Glutamatergic neuron (in vitro differentiated cells): ENCODE results near the gene CDK6. TPM values are rescaled to one million over a fixed set of nuclear protein-coding genes. Genes with fewer than 3 reads are reported as not detected.

ENCODE experiments used
- DNase-seq: peaks from one replicate; pipeline ENCODE4 v3.0.0; 2022
- H3K27ac Mint-ChIP-seq: one replicate; pipeline ENCODE4 v1.8.0; 2020; ENCODE audit warnings: mild to moderate bottlenecking, mixed read lengths, inconsistent platforms; ENCODE audit not compliant: unreplicated experiment
- H3K27me3 Mint-ChIP-seq: one replicate; pipeline ENCODE4 v1.8.0; 2020; ENCODE audit warnings: mild to moderate bottlenecking, moderate library complexity, mixed read lengths, inconsistent platforms; ENCODE audit not compliant: unreplicated experiment
- H3K36me3 Mint-ChIP-seq: one replicate; pipeline ENCODE4 v1.8.0; 2020; ENCODE audit warnings: mild to moderate bottlenecking, mixed read lengths, inconsistent platforms; ENCODE audit not compliant: unreplicated experiment
- H3K4me1 Mint-ChIP-seq: one replicate; pipeline ENCODE4 v1.8.0; 2020; ENCODE audit warnings: mild to moderate bottlenecking, low read depth, mixed read lengths, inconsistent platforms; ENCODE audit not compliant: unreplicated experiment
- H3K4me3 Mint-ChIP-seq: one replicate; pipeline ENCODE4 v1.8.0; 2020; ENCODE audit warnings: mild to moderate bottlenecking, mixed read lengths, inconsistent platforms; ENCODE audit not compliant: unreplicated experiment
- H3K9me3 Mint-ChIP-seq: one replicate; pipeline ENCODE4 v1.8.0; 2020; ENCODE audit warnings: mild to moderate bottlenecking, moderate library complexity, mixed read lengths, inconsistent platforms; ENCODE audit not compliant: unreplicated experiment
- total RNA-seq: library from RNA; stranded (reverse); fragmentation: NEBNext Ultra II Directional; extraction: Animal tissue kit (Norgen Biotek cat#: 25700); gene quantifications from one replicate; pipeline ENCODE4 v1.2.1, GENCODE V29; 2021; ENCODE audit not compliant: unreplicated experiment
- TF ChIP-seq, protein P1 (sequence below): fragments of 200-600 bp; sonication (generic); IDR thresholded peaks from one replicate; pipeline ENCODE4 v1.5.0; 2021; ENCODE audit not compliant: partially characterized antibody, unreplicated experiment

Gene CDK6
- total RNA-seq, 1 donor from 2014 or later: 111 TPM

DNA sequence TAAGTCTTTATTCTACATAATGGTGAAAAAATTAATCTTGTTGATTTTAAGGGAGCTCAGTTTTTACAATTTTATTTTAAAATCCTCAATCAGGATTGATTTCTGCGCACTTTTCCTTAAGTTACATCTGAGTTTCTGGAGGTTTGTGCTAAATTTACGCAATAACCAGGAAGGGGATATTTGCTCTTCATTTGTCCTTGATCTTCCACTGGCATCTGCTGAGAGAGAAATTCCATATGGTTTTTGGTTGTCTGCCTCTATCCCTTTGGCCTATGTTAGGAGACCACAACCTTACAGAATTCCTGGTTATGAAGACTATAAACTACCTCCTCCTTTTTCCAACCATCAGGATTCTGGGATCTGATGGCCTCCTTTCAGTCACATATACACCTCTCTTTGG lies 20.1 kb upstream of the CDK6 start:
- Mint-ChIP-seq H3K9me3 (no peaks in the 10 kb centered on the region), H3K36me3 (no peaks in the 10 kb centered on the region), H3K4me3 (no peak overlapping the region), H3K27ac (no peak overlapping the region), H3K27me3 (no peaks in the 10 kb centered on the region), H3K4me1 (no peaks in the 10 kb centered on the region)
- no peak for DNase-seq
- TF ChIP-seq, protein P1, sequence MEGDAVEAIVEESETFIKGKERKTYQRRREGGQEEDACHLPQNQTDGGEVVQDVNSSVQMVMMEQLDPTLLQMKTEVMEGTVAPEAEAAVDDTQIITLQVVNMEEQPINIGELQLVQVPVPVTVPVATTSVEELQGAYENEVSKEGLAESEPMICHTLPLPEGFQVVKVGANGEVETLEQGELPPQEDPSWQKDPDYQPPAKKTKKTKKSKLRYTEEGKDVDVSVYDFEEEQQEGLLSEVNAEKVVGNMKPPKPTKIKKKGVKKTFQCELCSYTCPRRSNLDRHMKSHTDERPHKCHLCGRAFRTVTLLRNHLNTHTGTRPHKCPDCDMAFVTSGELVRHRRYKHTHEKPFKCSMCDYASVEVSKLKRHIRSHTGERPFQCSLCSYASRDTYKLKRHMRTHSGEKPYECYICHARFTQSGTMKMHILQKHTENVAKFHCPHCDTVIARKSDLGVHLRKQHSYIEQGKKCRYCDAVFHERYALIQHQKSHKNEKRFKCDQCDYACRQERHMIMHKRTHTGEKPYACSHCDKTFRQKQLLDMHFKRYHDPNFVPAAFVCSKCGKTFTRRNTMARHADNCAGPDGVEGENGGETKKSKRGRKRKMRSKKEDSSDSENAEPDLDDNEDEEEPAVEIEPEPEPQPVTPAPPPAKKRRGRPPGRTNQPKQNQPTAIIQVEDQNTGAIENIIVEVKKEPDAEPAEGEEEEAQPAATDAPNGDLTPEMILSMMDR: no peak

DNA sequence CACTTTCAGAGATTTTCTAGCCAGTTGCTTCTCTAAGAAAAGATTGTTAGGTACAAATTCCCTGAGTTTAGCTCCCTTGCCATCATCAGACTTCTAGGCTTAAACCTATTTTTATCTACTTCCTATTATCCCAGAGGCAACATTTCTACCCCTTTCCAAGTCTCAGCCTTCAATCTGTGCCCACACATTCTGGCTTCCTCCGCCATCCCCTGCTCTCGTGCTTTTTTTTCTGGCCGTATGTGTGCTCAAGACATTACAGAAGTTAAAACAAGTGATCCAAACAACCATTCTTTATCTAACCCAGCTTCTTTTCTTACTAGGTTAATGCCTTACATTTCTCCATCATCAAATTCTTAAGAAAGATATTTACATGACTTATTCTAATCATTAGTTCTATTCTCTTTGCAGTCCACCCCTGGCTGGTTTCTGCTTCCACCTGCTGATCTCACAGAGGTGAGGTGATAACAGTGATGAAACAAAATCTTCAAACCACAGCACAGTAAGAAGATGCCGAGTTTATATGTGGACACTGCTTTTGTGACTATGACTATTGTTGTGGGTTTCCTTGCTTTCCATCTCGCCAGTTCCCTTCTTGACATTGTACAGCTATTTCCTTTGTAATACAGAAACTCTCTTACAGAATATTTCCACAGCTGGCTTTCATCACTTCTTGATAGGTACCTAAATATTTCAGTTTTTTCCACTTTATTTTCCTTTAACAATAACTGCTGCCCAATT lies 18.3 kb upstream of the CDK6 start:
- TF ChIP-seq, protein P1: no peak
- H3K9me3 Mint-ChIP-seq: no peaks in the 10 kb centered on the region
- no peaks in the 10 kb centered on the region for H3K4me1 Mint-ChIP-seq
- H3K27ac Mint-ChIP-seq: no peak overlapping the region
- no peak for DNase-seq
- no peak overlapping the region for H3K4me3 Mint-ChIP-seq
- H3K27me3 Mint-ChIP-seq: no peaks in the 10 kb centered on the region
- H3K36me3 Mint-ChIP-seq: no peaks in the 10 kb centered on the region

DNA sequence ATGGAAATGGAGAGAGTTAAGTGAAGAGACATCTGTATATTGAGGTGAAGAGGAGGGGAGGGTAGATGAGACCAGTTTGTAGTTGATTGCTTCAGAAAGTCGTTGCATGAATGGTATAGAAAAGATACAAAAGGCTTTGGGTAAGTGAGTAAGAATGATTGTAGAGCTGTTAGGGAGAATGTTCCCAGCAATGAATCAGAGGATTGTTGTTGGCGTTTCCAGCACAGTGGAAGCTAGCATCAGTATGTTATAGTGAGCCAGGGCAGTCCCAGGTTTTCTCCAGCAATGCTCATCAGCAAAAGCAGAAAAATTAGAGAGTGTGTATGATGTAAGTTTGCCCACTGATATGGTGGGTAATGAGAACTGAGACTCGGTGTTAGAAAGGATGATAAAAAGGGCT lies 15.4 kb upstream of the CDK6 start:
- no peak overlapping the region for H3K4me3 Mint-ChIP-seq
- H3K4me1 Mint-ChIP-seq: no peaks in the 10 kb centered on the region
- no peaks in the 10 kb centered on the region for H3K9me3 Mint-ChIP-seq
- no peak for DNase-seq
- no peaks in the 10 kb centered on the region for H3K36me3 Mint-ChIP-seq
- TF ChIP-seq, protein P1: no peak
- no peaks in the 10 kb centered on the region for H3K27me3 Mint-ChIP-seq
- no peak overlapping the region for H3K27ac Mint-ChIP-seq

DNA sequence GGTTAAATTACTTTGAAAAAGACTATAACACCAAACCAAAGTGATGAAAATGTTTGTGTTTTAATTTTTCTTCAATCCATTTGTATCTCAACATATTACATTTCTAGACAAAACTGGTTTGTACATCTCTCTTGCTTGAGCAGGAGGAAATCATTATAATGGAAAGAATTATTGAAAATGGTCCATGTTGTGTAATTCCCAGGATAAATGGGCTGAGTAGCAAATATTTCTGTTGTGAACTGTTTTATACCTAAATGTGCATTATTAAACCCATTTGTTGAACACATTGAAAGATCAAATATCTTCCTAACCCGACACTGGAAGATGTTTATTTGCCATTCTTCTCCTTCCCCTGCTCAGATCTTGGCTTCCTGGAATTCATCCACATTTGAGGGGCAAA lies 14.1 kb upstream of the CDK6 start:
- H3K36me3 Mint-ChIP-seq: no peaks in the 10 kb centered on the region
- H3K27me3 Mint-ChIP-seq: no peaks in the 10 kb centered on the region
- TF ChIP-seq, protein P1: no peak

DNA sequence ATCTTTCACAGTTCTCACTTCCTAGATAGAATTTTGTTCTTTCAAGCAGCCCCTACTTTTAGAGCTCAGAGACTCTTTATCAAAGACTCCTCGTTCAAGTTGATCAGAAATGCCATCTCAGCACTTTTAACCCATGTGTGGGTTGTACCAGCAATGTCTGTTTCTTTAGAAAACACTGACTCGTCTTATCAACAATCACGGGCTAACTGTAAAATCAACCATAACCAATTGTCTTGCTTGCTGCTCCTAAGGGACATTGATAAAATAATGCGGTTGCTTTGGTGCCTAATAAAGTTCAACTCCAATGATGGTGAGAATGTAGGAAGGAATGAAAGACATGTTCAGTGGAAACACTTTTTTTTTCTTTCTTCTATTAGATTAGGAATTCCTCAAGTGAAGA lies 12.9 kb upstream of the CDK6 start:
- no peaks in the 10 kb centered on the region for H3K27me3 Mint-ChIP-seq
- H3K27ac Mint-ChIP-seq: no peak overlapping the region
- H3K4me1 Mint-ChIP-seq: no peaks in the 10 kb centered on the region
- DNase-seq: no peak
- H3K9me3 Mint-ChIP-seq: no peaks in the 10 kb centered on the region
- TF ChIP-seq, protein P1: no peak
- H3K36me3 Mint-ChIP-seq: no peaks in the 10 kb centered on the region
- H3K4me3 Mint-ChIP-seq: no peak overlapping the region

More for the DNA sequence above, 14.1 kb upstream of the CDK6 start:
- no peak for DNase-seq
- no peaks in the 10 kb centered on the region for H3K4me1 Mint-ChIP-seq
- H3K9me3 Mint-ChIP-seq: no peaks in the 10 kb centered on the region
- no peak overlapping the region for H3K4me3 Mint-ChIP-seq
- no peak overlapping the region for H3K27ac Mint-ChIP-seq
